ENCODE measurements around the gene RANBP17.

DNA sequence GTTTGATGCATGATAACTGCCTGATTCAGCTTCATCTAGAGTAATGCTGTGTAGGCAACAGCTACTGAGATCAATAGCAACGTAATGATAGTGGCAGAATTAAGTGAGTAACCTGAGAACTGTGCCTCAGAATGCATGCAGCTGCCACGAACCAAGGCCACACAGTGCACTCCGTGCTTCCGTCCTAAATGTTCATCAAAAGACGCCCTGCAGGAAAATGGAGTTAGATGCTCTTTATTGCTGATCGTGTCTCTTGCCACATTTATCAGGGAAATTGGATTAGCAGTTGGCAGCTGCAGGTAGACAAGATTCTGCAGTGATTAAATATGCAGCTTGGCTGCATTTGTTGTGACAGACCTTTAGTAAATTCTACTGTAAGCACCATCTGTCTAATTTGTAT is 339.5 kb downstream of the RANBP17 start:
- TF ChIP-seq, protein P1, sequence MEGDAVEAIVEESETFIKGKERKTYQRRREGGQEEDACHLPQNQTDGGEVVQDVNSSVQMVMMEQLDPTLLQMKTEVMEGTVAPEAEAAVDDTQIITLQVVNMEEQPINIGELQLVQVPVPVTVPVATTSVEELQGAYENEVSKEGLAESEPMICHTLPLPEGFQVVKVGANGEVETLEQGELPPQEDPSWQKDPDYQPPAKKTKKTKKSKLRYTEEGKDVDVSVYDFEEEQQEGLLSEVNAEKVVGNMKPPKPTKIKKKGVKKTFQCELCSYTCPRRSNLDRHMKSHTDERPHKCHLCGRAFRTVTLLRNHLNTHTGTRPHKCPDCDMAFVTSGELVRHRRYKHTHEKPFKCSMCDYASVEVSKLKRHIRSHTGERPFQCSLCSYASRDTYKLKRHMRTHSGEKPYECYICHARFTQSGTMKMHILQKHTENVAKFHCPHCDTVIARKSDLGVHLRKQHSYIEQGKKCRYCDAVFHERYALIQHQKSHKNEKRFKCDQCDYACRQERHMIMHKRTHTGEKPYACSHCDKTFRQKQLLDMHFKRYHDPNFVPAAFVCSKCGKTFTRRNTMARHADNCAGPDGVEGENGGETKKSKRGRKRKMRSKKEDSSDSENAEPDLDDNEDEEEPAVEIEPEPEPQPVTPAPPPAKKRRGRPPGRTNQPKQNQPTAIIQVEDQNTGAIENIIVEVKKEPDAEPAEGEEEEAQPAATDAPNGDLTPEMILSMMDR (IDR thresholded peaks at IDR 0.05): no peak
- TF ChIP-seq POLR2A (IDR thresholded peaks at IDR 0.05): no peak
